LNCAP (cell line): ENCODE results near the gene SAAL1.

ENCODE experiments used
- CTCF ChIP-seq: fragments of 450-650 bp; IDR thresholded peaks from 2 replicates; pipeline ENCODE4 v1.5.1; 2017; ENCODE audit warnings: mild to moderate bottlenecking

SAAL1 gene

GRCh38 chr11:18100926-18101656, 4.8 kb downstream of the SAAL1 start:
- TF ChIP-seq CTCF = no peak

GRCh38 chr11:18093959-18094358, 11.9 kb downstream of the SAAL1 start:
- no peak for TF ChIP-seq CTCF

GRCh38 chr11:18091731-18092130, 14.2 kb downstream of the SAAL1 start:
- no peak for TF ChIP-seq CTCF

GRCh38 chr11:18088966-18089365, 16.9 kb downstream of the SAAL1 start:
- TF ChIP-seq CTCF = no peak

GRCh38 chr11:18088366-18088765, 17.5 kb downstream of the SAAL1 start:
- TF ChIP-seq CTCF = no peak

GRCh38 chr11:18081551-18081950, 24.3 kb downstream of the SAAL1 start:
- no peak for TF ChIP-seq CTCF

- no peak for TF ChIP-seq CTCF
Measured at GRCh38 chr11:18080451-18080850, 25.4 kb downstream of the SAAL1 start.

GRCh38 chr11:18078909-18079308, 27.0 kb downstream of the SAAL1 start:
- TF ChIP-seq CTCF = no peak
